ENCODE measurements around the gene CAPN14.
"Not testable (repeated sequence)": the region's sequence is repeated elsewhere in the genome, so short reads cannot be mapped to it uniquely, and the experiment has no call there.

The CAPN14 gene

DNA sequence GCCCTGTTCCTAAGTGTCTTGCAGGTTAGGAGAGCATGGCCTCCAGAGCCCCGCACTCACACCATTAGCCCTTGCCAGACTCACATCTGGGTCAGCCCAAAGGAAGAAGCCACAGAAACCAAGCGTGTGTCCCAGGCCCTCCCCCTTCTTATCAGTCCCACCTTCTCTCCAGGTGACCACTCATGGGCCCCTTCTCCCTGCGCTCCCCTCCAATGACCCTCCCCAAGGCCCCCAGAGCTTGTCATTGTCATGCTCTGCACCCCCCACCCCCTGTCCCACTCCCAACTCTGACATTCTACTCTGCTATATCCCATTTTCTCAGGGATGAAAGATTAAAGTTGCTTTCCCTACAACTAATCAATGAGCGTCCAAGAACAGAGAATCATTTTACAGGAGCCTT, 30.1 kb downstream of the CAPN14 start:
- Histone ChIP-seq H3K36me3 (ENCODE audit: control insufficient read depth, insufficient read depth, low read length) (no peaks in the 10 kb centered on the region), H3K27me3 (ENCODE audit: control insufficient read depth, insufficient read depth, low read length, poor library complexity, severe bottlenecking) (no peaks in the 10 kb centered on the region), H3K9me3 (ENCODE audit: control insufficient read depth, low read length) (no peaks in the 10 kb centered on the region), H3K4me1 (ENCODE audit: control insufficient read depth, insufficient read depth, low read length) (no peaks in the 10 kb centered on the region), H3K4me3 (ENCODE audit: insufficient read depth, low read depth, low read length) (no peak overlapping the region), H3K27ac (ENCODE audit: insufficient read depth, low read depth, low read length, poor library complexity, severe bottlenecking) (no peak overlapping the region)
- WGBS, 2 experiments, result 92 to 93% methylated on average over 4 of the region's 4 CpGs

DNA sequence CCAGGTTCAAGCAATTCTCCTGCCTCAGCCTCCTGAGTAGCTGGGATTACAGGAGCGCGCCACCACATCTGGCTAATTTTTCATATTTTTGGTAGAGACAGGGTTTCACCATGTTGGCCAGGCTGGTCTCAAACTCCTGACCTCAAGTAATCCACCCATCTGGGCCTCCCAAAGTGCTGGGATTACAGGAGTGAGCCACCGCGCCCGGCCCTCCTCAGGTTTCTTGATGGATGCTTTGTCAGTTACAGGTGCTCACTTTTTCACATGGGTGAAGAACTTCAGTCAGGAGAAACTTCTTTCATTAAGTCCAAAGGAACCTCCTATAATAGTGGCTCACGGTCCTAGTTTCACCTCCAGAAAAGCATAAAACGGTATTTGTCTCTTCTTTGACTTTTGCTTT, 33.3 kb downstream of the CAPN14 start:
- not testable (repeated sequence) for H3K4me1 ChIP-seq (ENCODE audit: control insufficient read depth, insufficient read depth, low read length); H3K36me3 ChIP-seq (ENCODE audit: control insufficient read depth, insufficient read depth, low read length); H3K9me3 ChIP-seq (ENCODE audit: control insufficient read depth, low read length); H3K27me3 ChIP-seq (ENCODE audit: control insufficient read depth, insufficient read depth, low read length, poor library complexity, severe bottlenecking); H3K4me3 ChIP-seq (ENCODE audit: insufficient read depth, low read depth, low read length); H3K27ac ChIP-seq (ENCODE audit: insufficient read depth, low read depth, low read length, poor library complexity, severe bottlenecking)
- 83 to 87% methylated on average over 7 of the region's 7 CpGs for WGBS, 2 experiments

DNA sequence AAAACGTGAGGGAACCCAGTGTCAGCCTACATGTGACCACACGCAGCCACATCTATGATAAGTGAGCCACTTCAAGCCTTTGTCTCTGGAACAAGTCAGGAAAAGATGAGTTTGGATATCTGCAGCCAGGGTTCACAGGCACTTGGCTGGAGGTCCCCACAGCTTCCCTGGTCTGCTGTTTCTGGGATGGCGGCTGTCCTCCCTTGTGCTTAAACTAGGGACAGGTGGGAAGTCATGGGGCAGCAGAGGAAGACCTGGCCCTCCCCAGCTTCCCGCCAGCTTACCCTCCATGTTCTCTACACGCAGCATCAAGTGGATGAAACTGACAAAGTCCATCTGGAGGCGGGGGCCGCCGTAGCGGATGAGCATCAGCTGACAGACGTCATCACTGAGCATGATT, 40.6 kb downstream of the CAPN14 start:
- 87 to 90% methylated on average over 10 of the region's 10 CpGs for WGBS, 2 experiments
- Histone ChIP-seq H3K9me3 (ENCODE audit: control insufficient read depth, low read length) (no peaks in the 10 kb centered on the region), H3K36me3 (ENCODE audit: control insufficient read depth, insufficient read depth, low read length) (no peaks in the 10 kb centered on the region), H3K27me3 (ENCODE audit: control insufficient read depth, insufficient read depth, low read length, poor library complexity, severe bottlenecking) (no peaks in the 10 kb centered on the region), H3K4me3 (ENCODE audit: insufficient read depth, low read depth, low read length) (no peak overlapping the region), H3K27ac (ENCODE audit: insufficient read depth, low read depth, low read length, poor library complexity, severe bottlenecking) (no peak overlapping the region), H3K4me1 (ENCODE audit: control insufficient read depth, insufficient read depth, low read length) (no peaks in the 10 kb centered on the region)

DNA sequence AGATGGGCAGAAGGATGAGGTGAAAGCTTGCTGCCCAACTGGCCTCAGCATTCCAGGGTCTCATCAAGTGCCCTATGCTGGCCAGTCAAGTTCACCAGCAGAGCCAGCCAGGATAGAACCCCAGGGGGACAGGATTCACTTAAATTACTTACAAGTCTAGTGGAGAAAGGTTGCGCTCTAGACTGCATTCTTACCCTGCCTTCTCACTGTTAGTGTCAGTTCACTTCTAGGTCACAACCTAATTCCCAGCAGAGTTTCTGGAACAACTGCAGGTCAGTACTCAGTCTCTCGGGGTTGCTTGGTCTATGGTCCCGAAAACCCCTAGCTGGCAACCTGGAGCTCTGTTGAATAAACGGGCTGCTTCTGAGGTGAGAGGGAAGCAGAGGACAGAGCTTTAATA, 46.2 kb downstream of the CAPN14 start:
- no peaks in the 10 kb centered on the region for H3K27me3 ChIP-seq (ENCODE audit: control insufficient read depth, insufficient read depth, low read length, poor library complexity, severe bottlenecking)

DNA sequence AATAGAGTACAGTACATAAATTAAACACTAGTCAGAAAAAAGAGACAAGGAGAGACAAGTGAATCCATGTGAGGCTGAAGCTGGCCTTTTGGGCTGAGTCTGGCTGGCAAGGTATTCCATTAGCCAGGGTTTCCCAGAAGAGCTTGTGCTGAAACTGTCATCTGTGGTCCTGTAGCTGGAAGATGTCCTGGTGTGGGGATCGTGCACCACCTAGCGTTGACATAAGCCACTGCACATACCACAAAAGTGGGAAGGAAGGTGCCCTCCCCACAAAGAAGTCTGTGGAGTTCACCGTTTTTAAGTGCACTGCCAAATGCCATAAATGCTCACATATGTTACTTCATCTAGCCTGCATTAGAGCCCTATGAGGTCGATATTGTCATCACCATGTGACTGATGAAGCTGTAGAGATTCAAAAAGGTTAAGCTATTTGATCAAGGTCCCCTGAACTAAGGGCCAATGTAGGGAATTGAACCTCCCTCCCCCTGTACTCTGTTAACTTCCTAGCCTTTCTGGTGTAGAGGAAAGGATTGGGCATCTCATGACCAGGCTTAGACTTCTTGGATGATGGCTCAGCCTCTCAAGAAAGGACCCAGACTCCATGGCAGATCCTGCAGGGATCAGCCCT, 47.1 kb downstream of the CAPN14 start:
- no peaks in the 10 kb centered on the region for H3K9me3 ChIP-seq (ENCODE audit: control insufficient read depth, low read length)
- H3K27ac ChIP-seq (ENCODE audit: insufficient read depth, low read depth, low read length, poor library complexity, severe bottlenecking), result no peak overlapping the region
- no peaks in the 10 kb centered on the region for H3K36me3 ChIP-seq (ENCODE audit: control insufficient read depth, insufficient read depth, low read length)
- H3K4me3 ChIP-seq (ENCODE audit: insufficient read depth, low read depth, low read length), result no peak overlapping the region
- WGBS, 2 experiments, result 3 to 7% methylated on average over 4 of the region's 4 CpGs
- H3K27me3 ChIP-seq (ENCODE audit: control insufficient read depth, insufficient read depth, low read length, poor library complexity, severe bottlenecking), result no peaks in the 10 kb centered on the region
- no peaks in the 10 kb centered on the region for H3K4me1 ChIP-seq (ENCODE audit: control insufficient read depth, insufficient read depth, low read length)

More for the DNA sequence above, 46.2 kb downstream of the CAPN14 start:
- Histone ChIP-seq H3K36me3 (ENCODE audit: control insufficient read depth, insufficient read depth, low read length) (no peaks in the 10 kb centered on the region), H3K4me1 (ENCODE audit: control insufficient read depth, insufficient read depth, low read length) (no peaks in the 10 kb centered on the region), H3K9me3 (ENCODE audit: control insufficient read depth, low read length) (no peaks in the 10 kb centered on the region), H3K27ac (ENCODE audit: insufficient read depth, low read depth, low read length, poor library complexity, severe bottlenecking) (no peak overlapping the region), H3K4me3 (ENCODE audit: insufficient read depth, low read depth, low read length) (no peak overlapping the region)
- WGBS, 2 experiments, result 88 to 94% methylated on average over 4 of the region's 4 CpGs

DNA sequence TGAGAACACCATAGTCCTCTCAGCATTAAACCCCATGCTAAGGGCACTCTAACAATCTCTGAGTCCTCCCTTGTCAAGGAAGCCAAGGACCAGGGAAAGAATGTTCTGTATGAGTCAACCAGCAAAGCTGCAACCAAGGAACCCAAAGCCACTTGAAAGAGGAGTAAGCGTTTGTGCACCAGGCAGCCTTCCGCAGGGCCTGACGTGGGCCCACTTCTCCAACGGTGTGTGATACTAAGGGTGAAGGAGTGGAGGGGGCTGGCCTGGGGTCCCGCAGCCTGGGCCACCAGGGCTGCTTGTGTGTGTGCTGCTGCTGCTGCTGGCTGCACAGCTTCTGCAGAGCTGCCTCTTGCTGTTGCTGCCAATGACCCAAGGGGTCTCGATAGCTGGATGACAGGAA, 49.0 kb downstream of the CAPN14 start:
- Histone ChIP-seq H3K4me1 (ENCODE audit: control insufficient read depth, insufficient read depth, low read length) (no peaks in the 10 kb centered on the region), H3K9me3 (ENCODE audit: control insufficient read depth, low read length) (no peaks in the 10 kb centered on the region), H3K36me3 (ENCODE audit: control insufficient read depth, insufficient read depth, low read length) (no peaks in the 10 kb centered on the region), H3K27me3 (ENCODE audit: control insufficient read depth, insufficient read depth, low read length, poor library complexity, severe bottlenecking) (no peaks in the 10 kb centered on the region), H3K27ac (ENCODE audit: insufficient read depth, low read depth, low read length, poor library complexity, severe bottlenecking) (no peak overlapping the region), H3K4me3 (ENCODE audit: insufficient read depth, low read depth, low read length) (no peak overlapping the region)
- WGBS, 2 experiments, result 94 to 97% methylated on average over 6 of the region's 6 CpGs

DNA sequence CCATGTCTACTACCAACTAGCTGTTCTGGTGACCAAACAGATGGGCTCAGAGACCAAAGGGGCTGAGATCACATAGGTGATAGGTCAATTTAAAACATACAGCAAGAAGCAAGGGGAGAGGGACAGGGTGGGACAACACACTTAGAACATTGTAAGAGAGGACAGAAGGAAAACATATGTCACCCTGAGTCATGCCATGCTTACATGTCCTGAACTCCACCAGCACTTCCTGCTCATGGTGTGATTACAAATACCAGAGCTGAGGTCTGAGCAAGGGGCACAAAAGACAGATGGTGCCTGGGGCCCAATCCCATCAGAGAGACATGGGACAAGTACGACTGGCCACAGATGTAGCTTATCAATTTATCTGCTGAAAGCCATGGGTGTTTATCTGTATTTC, 50.4 kb downstream of the CAPN14 start:
- Histone ChIP-seq H3K9me3 (ENCODE audit: control insufficient read depth, low read length) (no peaks in the 10 kb centered on the region), H3K4me3 (ENCODE audit: insufficient read depth, low read depth, low read length) (no peak overlapping the region), H3K36me3 (ENCODE audit: control insufficient read depth, insufficient read depth, low read length) (no peaks in the 10 kb centered on the region), H3K27me3 (ENCODE audit: control insufficient read depth, insufficient read depth, low read length, poor library complexity, severe bottlenecking) (no peaks in the 10 kb centered on the region), H3K4me1 (ENCODE audit: control insufficient read depth, insufficient read depth, low read length) (no peaks in the 10 kb centered on the region), H3K27ac (ENCODE audit: insufficient read depth, low read depth, low read length, poor library complexity, severe bottlenecking) (no peak overlapping the region)
- 87 to 96% methylated on average over 1 of the region's 1 CpG for WGBS, 2 experiments

DNA sequence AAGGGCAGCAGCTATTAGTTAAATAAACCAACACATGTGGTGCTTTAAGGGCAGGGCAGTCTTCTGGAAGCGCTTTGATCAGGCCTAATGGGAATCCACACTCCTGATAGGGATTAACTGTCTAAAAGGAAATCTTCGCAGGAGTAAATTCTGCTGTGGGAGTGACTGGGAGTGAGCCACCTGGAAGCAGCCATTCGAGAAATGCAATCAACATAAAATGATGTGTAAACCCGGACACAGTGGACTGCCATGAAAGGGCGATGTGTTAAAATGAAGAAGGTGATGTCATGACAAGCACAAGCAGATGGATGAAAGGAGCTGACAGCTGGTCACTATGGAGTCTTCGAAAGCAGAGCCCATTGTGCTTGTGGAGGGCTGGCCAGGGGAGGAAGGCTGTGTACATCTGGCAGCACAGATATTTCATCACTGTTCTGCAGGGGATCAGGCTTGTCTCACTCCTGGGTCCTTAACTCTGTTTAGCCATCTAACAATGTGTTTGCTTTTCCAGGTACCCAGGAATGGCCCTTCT, 54.2 kb downstream of the CAPN14 start:
- Histone ChIP-seq H3K27ac (ENCODE audit: insufficient read depth, low read depth, low read length, poor library complexity, severe bottlenecking) (no peak overlapping the region), H3K4me1 (ENCODE audit: control insufficient read depth, insufficient read depth, low read length) (no peaks in the 10 kb centered on the region), H3K36me3 (ENCODE audit: control insufficient read depth, insufficient read depth, low read length) (no peaks in the 10 kb centered on the region), H3K9me3 (ENCODE audit: control insufficient read depth, low read length) (no peaks in the 10 kb centered on the region), H3K4me3 (ENCODE audit: insufficient read depth, low read depth, low read length) (no peak overlapping the region), H3K27me3 (ENCODE audit: control insufficient read depth, insufficient read depth, low read length, poor library complexity, severe bottlenecking) (no peaks in the 10 kb centered on the region)
- WGBS, 2 experiments, result 81 to 85% methylated on average over 6 of the region's 6 CpGs

DNA sequence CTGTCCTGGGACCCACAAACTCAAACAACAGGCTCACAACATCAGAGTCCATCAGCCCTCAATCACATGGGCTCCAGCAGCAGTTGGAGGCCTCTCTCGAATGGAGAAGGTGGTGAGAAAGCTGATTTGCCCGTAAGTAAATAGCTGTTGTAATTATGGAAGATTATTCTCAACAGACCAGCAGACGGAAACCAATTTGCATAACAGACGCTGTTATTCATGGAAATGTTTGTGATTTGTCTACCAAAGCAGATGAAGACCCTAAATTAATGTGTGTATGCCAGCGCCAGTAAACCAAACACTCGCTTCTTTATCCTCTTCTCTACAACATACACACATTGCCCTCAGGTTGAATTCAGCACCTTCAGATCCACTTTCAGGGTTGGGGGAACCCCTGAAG, 55.7 kb downstream of the CAPN14 start:
- no peak overlapping the region for H3K4me3 ChIP-seq (ENCODE audit: insufficient read depth, low read depth, low read length)
- no peaks in the 10 kb centered on the region for H3K4me1 ChIP-seq (ENCODE audit: control insufficient read depth, insufficient read depth, low read length)
- H3K9me3 ChIP-seq (ENCODE audit: control insufficient read depth, low read length), result no peaks in the 10 kb centered on the region
- H3K27ac ChIP-seq (ENCODE audit: insufficient read depth, low read depth, low read length, poor library complexity, severe bottlenecking), result no peak overlapping the region
- no peaks in the 10 kb centered on the region for H3K36me3 ChIP-seq (ENCODE audit: control insufficient read depth, insufficient read depth, low read length)
- WGBS, 2 experiments, result 95% methylated on average over 6 of the region's 6 CpGs
- H3K27me3 ChIP-seq (ENCODE audit: control insufficient read depth, insufficient read depth, low read length, poor library complexity, severe bottlenecking), result no peaks in the 10 kb centered on the region

DNA sequence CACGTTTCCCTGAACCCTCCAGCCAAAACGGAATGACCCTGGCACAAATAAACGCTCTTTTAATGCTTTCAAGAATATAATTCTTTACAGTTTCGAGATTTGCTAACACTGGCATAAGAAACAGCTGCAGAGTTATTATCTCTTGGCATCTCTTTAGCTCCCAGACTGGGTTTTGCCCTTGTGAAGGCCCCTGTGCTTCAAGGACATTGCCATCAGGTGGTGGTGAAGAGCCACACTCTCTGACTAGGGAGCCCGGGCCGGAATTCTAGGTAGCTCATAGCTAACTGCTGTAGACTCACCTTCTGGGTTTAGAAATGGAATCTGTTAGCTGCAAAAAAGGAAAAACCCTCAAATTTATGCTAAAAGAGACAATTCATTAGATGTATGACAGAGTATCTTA, 65.8 kb downstream of the CAPN14 start:
- no peaks in the 10 kb centered on the region for H3K9me3 ChIP-seq (ENCODE audit: control insufficient read depth, low read length)
- no peaks in the 10 kb centered on the region for H3K36me3 ChIP-seq (ENCODE audit: control insufficient read depth, insufficient read depth, low read length)
- H3K4me3 ChIP-seq (ENCODE audit: insufficient read depth, low read depth, low read length), result no peak overlapping the region
- H3K27ac ChIP-seq (ENCODE audit: insufficient read depth, low read depth, low read length, poor library complexity, severe bottlenecking), result no peak overlapping the region
- 89 to 94% methylated on average over 6 of the region's 6 CpGs for WGBS, 2 experiments
- no peaks in the 10 kb centered on the region for H3K27me3 ChIP-seq (ENCODE audit: control insufficient read depth, insufficient read depth, low read length, poor library complexity, severe bottlenecking)
- no peaks in the 10 kb centered on the region for H3K4me1 ChIP-seq (ENCODE audit: control insufficient read depth, insufficient read depth, low read length)
